ENCODE data around the gene KIF23. TPM values are rescaled to one million over a fixed set of nuclear protein-coding genes. Genes with fewer than 3 reads are reported as not detected.

The KIF23 gene
- total and polyA plus RNA-seq, 4 experiments from 2014 or later = 0.20 TPM; not detected in 3

- Mint-ChIP-seq H3K36me3 (no peaks in the 10 kb centered on the region), H3K27ac (no peak overlapping the region), H3K9me3 (no peaks in the 10 kb centered on the region), H3K27me3 (peaks cover 1 to 20% of the 10 kb centered on the region in 2 donors), H3K4me1 (no peaks in the 10 kb centered on the region), H3K4me3 (no peak overlapping the region)
- intact Hi-C loops (cut with micrococcal nuclease) = no loop called here
- Histone ChIP-seq H3K9me3 (ENCODE audit: control insufficient read depth in 1 of 2, low read length in 2 of 2) (no peaks in the 10 kb centered on the region), H3K4me3 (ENCODE audit: low read length in 2 of 2) (no peak overlapping the region), H3K36me3 (ENCODE audit: insufficient read depth, low read length) (no peaks in the 10 kb centered on the region), H3K27me3 (ENCODE audit: insufficient read depth, low read length) (no peaks in the 10 kb centered on the region), H3K4me1 (ENCODE audit: insufficient read depth, low read length) (no peaks in the 10 kb centered on the region), H3K27ac (ENCODE audit: low read depth, low read length) (no peak overlapping the region)
- POLR2A ChIA-PET (ENCODE audit: partially characterized antibody) = no interaction called here
- CTCF ChIA-PET (ENCODE audit: partially characterized antibody) = interaction anchor here (2.5 kb wide), 1 partner anchor 11 kb away, joined by 12 read pairs; no protein-coding TSS in a partner anchor
- no peak for DNase-seq
Measured at GRCh38 chr15:69405110-69405509, 9.0 kb upstream of the KIF23 start.

GRCh38 chr15:69407719-69408400 lies 6.3 kb upstream of the KIF23 start:
- CTCF ChIA-PET (ENCODE audit: partially characterized antibody) = interaction anchor here (1.3 kb wide), 1 partner anchor 13 kb away, joined by 3 read pairs; no protein-coding TSS in a partner anchor
- Histone ChIP-seq H3K4me1 (ENCODE audit: insufficient read depth, low read length) (no peaks in the 10 kb centered on the region), H3K36me3 (ENCODE audit: insufficient read depth, low read length) (no peaks in the 10 kb centered on the region), H3K27me3 (ENCODE audit: insufficient read depth, low read length) (no peaks in the 10 kb centered on the region), H3K9me3 (ENCODE audit: control insufficient read depth in 1 of 2, low read length in 2 of 2) (no peaks in the 10 kb centered on the region), H3K27ac (ENCODE audit: low read depth, low read length) (no peak overlapping the region), H3K4me3 (ENCODE audit: low read length in 2 of 2) (no peak overlapping the region)
- no peak for DNase-seq
- H3K27ac Mint-ChIP-seq = no peak overlapping the region
- H3K9me3 Mint-ChIP-seq = no peaks in the 10 kb centered on the region
- POLR2A ChIA-PET (ENCODE audit: partially characterized antibody) = no interaction called here
- intact Hi-C loops (cut with micrococcal nuclease) = no loop called here
- no peaks in the 10 kb centered on the region for H3K36me3 Mint-ChIP-seq
- peaks cover 1 to 20% of the 10 kb centered on the region in 2 donors for H3K27me3 Mint-ChIP-seq
- no peaks in the 10 kb centered on the region for H3K4me1 Mint-ChIP-seq
- H3K4me3 Mint-ChIP-seq = no peak overlapping the region

- H3K4me1 Mint-ChIP-seq = peaks cover under 1 to 3% (median 2%) of the 10 kb centered on the region in 4 donors
- H3K9me3 Mint-ChIP-seq = no peaks in the 10 kb centered on the region
- no peak overlapping the region for H3K27ac Mint-ChIP-seq
- CTCF ChIA-PET (ENCODE audit: partially characterized antibody) = interaction anchor here (1.3 kb wide), 1 partner anchor 14 kb away, joined by 3 read pairs; no protein-coding TSS in a partner anchor
- POLR2A ChIA-PET (ENCODE audit: partially characterized antibody) = no interaction called here
- Histone ChIP-seq H3K4me1 (ENCODE audit: insufficient read depth, low read length) (no peaks in the 10 kb centered on the region), H3K27ac (ENCODE audit: low read depth, low read length) (no peak overlapping the region), H3K9me3 (ENCODE audit: control insufficient read depth in 1 of 2, low read length in 2 of 2) (no peaks in the 10 kb centered on the region), H3K4me3 (ENCODE audit: low read length in 2 of 2) (no peak overlapping the region), H3K27me3 (ENCODE audit: insufficient read depth, low read length) (no peaks in the 10 kb centered on the region), H3K36me3 (ENCODE audit: insufficient read depth, low read length) (no peaks in the 10 kb centered on the region)
- no peaks in the 10 kb centered on the region for H3K36me3 Mint-ChIP-seq
- no peak overlapping the region for H3K4me3 Mint-ChIP-seq
- intact Hi-C loops (cut with micrococcal nuclease) = no loop called here
- no peak for DNase-seq
- peaks cover 1 to 21% of the 10 kb centered on the region in 2 donors for H3K27me3 Mint-ChIP-seq
Measured at GRCh38 chr15:69408841-69409240, 5.3 kb upstream of the KIF23 start.

GRCh38 chr15:69410248-69410874 lies 3.8 kb upstream of the KIF23 start:
- Mint-ChIP-seq H3K9me3 (no peaks in the 10 kb centered on the region), H3K27me3 (peaks cover 6 to 16% of the 10 kb centered on the region in 2 donors), H3K36me3 (no peaks in the 10 kb centered on the region), H3K27ac (no peak overlapping the region), H3K4me3 (no peak overlapping the region), H3K4me1 (peaks cover 6 to 14% (median 9%) of the 10 kb centered on the region in 4 donors)
- no peak for DNase-seq
- intact Hi-C loops (cut with micrococcal nuclease) = loop anchor here (5.0 to 10.0 kb wide), 4 partner anchors 42 to 1133 kb away; partner anchors contain the start of genes ANP32A, FEM1B and RPLP1
- H3K4me3 ChIP-seq (ENCODE audit: low read length in 2 of 2) = no peak overlapping the region
- H3K27me3 ChIP-seq (ENCODE audit: insufficient read depth, low read length) = no peaks in the 10 kb centered on the region
- H3K9me3 ChIP-seq (ENCODE audit: control insufficient read depth in 1 of 2, low read length in 2 of 2) = no peaks in the 10 kb centered on the region
- no peaks in the 10 kb centered on the region for H3K36me3 ChIP-seq (ENCODE audit: insufficient read depth, low read length)
- ChIA-PET CTCF (ENCODE audit: partially characterized antibody) (interaction anchor here (0.7 kb wide), 1 partner anchor 51 kb away, joined by 3 read pairs; no protein-coding TSS in a partner anchor), POLR2A (ENCODE audit: partially characterized antibody) (interaction anchor here (10.4 kb wide), 1 partner anchor 42 kb away, joined by 89 read pairs; the partner anchor contains the start of gene RPLP1)
- no peak overlapping the region for H3K27ac ChIP-seq (ENCODE audit: low read depth, low read length)
- H3K4me1 ChIP-seq (ENCODE audit: insufficient read depth, low read length) = peaks cover 2% of the 10 kb centered on the region

GRCh38 chr15:69412274-69412673 lies 1.9 kb upstream of the KIF23 start:
- Mint-ChIP-seq H3K4me3 (no peak overlapping the region), H3K36me3 (no peaks in the 10 kb centered on the region), H3K9me3 (no peaks in the 10 kb centered on the region), H3K4me1 (peaks cover 6 to 15% (median 10%) of the 10 kb centered on the region in 4 donors), H3K27me3 (peaks cover 6 to 16% of the 10 kb centered on the region in 2 donors), H3K27ac (peak overlapping the region in 1 of 7 donors; percentile 84)
- Histone ChIP-seq H3K27ac (ENCODE audit: low read depth, low read length) (no peak overlapping the region), H3K36me3 (ENCODE audit: insufficient read depth, low read length) (no peaks in the 10 kb centered on the region), H3K4me1 (ENCODE audit: insufficient read depth, low read length) (peaks cover 8% of the 10 kb centered on the region), H3K4me3 (ENCODE audit: low read length in 2 of 2) (no peak overlapping the region), H3K9me3 (ENCODE audit: control insufficient read depth in 1 of 2, low read length in 2 of 2) (no peaks in the 10 kb centered on the region), H3K27me3 (ENCODE audit: insufficient read depth, low read length) (no peaks in the 10 kb centered on the region)
- DNase-seq = no peak
- intact Hi-C loops (cut with micrococcal nuclease) = loop anchor here (5.0 to 10.0 kb wide), 4 partner anchors 40 to 1135 kb away; partner anchors contain the start of genes ANP32A, FEM1B and RPLP1
- ChIA-PET CTCF (ENCODE audit: partially characterized antibody) (interaction anchor here (1.2 kb wide), 1 partner anchor 64 kb away, joined by 3 read pairs; no protein-coding TSS in a partner anchor), POLR2A (ENCODE audit: partially characterized antibody) (interaction anchor here (10.4 kb wide), 1 partner anchor 40 kb away, joined by 89 read pairs; the partner anchor contains the start of gene RPLP1)

GRCh38 chr15:69412701-69413100 lies 1.4 kb upstream of the KIF23 start:
- intact Hi-C loops (cut with micrococcal nuclease) = loop anchor here (5.0 to 10.0 kb wide), 4 partner anchors 40 to 1135 kb away; partner anchors contain the start of genes ANP32A, FEM1B and RPLP1
- H3K27ac Mint-ChIP-seq = peak overlapping the region in 3 of 7 donors; percentile 7 to 84 (median 18)
- CTCF ChIA-PET (ENCODE audit: partially characterized antibody) = interaction anchor here (1.2 kb wide), 1 partner anchor 64 kb away, joined by 3 read pairs; no protein-coding TSS in a partner anchor
- Histone ChIP-seq H3K9me3 (ENCODE audit: control insufficient read depth in 1 of 2, low read length in 2 of 2) (no peaks in the 10 kb centered on the region), H3K27ac (ENCODE audit: low read depth, low read length) (no peak overlapping the region), H3K4me3 (ENCODE audit: low read length in 2 of 2) (no peak overlapping the region), H3K27me3 (ENCODE audit: insufficient read depth, low read length) (no peaks in the 10 kb centered on the region), H3K4me1 (ENCODE audit: insufficient read depth, low read length) (peaks cover 8% of the 10 kb centered on the region), H3K36me3 (ENCODE audit: insufficient read depth, low read length) (no peaks in the 10 kb centered on the region)
- H3K27me3 Mint-ChIP-seq = peaks cover 6 to 19% of the 10 kb centered on the region in 2 donors
- peaks cover 6 to 15% (median 10%) of the 10 kb centered on the region in 4 donors for H3K4me1 Mint-ChIP-seq
- no peaks in the 10 kb centered on the region for H3K9me3 Mint-ChIP-seq
- DNase-seq = no peak
- no peaks in the 10 kb centered on the region for H3K36me3 Mint-ChIP-seq
- peak overlapping the region in 1 of 8 donors; percentile 57 for H3K4me3 Mint-ChIP-seq
- POLR2A ChIA-PET (ENCODE audit: partially characterized antibody) = interaction anchor here (10.4 kb wide), 1 partner anchor 40 kb away, joined by 89 read pairs; the partner anchor contains the start of gene RPLP1

Measured in CD4-positive, alpha-beta memory T cell (primary cell).